GM18907 (cell line): ENCODE data around the gene PRMT3.
A peak's percentile ranks its signal among the peaks of the same experiment; 100 is the strongest.
"Not testable (repeated sequence)": the region's sequence is repeated elsewhere in the genome, so short reads cannot be mapped to it uniquely, and the experiment has no call there.

Source experiments
- ATAC-seq: cut with Tn5 transposase; IDR thresholded peaks from one replicate; pipeline ENCODE4 v1.9.1; 2021; ENCODE audit warnings: mild to moderate bottlenecking, moderate library complexity; ENCODE audit not compliant: unreplicated experiment

PRMT3 gene

DNA sequence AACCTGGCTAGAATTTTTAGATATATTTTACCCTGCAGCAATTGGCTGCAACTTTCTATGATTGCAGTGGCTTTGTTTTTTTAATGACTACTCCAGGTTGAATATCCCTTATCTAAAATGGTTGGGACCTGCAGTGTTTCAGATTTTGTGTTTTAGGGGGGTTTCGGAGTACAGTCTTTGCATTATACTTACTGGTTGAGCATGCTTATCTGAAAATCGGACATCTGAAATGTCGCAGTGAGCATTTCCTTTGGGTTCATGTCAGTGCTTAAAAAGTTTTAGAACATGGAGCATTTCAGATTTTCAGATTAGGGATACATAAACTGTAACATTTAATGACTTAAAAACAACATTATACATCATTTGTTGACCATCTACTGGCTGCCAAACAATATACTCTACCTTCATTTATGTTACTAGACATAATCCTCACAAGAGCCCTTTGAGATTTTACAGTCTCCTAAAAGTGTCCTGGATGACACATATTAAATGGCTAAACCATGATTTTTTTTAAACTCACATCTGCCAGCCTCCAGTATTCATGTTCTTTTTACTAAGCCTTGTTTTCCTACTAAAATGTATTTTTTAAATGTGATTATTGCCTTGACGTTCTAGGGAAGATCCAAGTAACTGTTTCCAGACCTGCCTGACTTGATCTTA, 66.3 kb downstream of the PRMT3 start:
- ATAC-seq, result no peak

DNA sequence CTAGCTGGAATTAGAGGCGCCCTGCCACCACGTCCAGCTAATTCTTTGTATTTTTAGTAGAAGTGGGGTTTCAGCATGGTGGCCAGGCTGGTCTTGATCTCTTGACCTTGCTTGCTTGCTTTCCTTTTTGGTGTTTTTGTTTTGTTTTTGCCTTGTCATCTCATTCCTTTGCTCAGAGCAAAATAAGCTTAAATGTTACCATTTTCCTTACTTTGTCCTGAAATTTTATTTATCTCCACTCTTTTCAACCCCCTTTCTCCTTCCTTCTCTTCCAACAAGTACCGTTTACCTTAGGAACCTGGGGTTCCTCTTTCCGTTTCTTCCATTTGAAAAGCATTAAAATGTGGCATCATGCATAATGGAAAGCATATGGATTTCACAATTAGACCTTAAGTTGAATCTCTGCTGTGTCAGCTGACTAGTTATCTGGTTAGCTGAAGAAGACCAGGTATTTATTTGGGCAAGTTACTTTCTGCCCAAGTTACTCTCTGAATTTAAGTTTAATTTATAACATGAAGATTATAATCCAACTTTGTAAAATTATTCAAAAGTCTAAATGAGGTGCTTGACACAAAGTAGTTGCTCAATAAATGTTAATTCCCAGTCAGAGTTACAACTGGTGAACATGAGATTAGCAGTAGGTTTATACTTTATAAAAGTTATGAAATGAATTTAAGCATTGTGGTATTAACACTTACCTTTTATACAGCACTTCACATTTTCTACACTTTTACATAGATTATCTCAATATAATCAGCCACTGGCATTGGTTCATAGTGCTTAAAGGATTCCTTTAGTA, 69.7 kb downstream of the PRMT3 start:
- ATAC-seq, result no peak

DNA sequence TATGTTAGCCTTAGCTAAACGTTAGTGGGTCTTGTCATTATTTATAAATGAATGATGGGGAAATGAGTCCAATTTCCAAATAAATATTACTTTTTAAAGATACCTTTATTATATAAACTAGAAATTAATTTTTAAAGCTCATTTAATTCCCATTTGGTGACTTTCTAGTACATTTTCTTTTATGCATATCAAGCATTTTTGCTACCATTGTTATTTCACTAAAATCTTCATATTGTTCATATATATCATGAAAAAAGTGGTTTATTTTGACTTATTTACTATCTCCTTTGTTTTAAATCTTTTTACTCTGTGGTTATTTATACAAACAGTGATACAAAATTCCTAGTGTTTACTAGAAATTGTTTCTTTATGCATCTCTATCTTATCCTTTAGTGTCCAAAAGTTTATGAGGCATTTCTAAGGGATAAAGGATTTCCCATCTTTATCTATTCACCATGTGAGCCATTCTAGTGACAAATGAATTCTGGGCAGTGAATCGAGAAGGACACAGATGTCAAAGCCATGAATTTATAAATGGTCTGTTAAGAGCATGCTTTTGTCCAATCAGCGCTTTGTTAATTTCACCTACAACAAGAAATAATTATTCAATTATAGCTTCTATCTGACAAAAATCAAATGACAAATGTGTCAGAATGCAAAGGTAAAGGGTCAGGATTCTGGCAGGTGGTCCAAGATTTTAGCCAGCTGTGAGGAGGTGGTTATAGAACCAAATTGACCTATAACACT, 70.6 kb downstream of the PRMT3 start:
- no peak for ATAC-seq

DNA sequence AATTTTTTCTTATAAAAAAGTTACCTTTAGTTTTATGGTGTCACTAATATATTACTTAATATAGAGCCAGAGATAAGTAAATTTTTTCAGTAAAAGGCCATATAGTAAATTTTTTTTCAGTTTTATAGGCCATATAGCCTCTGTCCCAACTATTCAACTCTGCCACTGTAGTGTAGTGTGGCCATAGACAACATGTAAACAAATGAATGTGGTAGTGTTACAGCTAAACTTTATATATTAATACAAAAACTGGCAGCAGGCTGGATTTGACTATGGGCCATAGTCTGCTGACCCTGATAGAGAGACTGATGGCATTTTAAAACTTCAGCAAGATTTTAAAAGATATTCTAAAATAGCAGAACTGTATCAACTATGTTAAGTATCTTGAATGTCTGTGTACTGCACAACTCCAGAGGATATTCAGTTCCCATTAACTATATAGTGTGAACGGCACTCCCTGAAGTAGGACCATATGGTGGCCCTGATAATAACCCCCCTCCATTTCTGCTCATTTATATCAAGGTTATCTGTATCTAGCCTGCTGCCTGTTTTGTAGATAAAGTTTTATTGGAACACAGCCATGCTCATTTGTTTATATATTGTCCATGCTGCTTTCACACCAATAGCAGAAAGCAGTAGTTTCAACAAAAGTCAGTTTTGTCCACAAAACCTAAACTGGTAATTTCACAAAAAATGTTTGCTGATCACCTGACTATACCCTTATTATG, 71.6 kb downstream of the PRMT3 start:
- ATAC-seq, result no peak

DNA sequence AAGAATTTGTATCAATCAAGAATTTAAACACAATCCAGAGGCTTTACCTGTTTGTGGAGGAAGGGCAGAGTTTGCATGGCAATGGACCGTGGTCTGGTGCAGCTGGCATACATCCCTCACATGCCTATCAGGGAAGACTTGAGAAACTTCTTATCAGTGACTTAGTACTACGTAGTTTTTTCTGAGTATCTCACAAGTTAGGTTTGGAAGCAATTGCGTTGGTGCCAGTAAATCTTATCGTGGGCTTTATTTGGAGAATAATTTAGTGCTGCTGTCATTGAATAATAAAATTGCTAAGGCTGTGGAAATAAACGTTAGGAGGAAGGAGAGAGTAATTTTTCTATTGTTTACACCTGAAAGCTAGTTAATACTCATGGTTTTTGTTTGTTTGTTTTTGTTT, 72.3 kb downstream of the PRMT3 start:
- no peak for ATAC-seq

DNA sequence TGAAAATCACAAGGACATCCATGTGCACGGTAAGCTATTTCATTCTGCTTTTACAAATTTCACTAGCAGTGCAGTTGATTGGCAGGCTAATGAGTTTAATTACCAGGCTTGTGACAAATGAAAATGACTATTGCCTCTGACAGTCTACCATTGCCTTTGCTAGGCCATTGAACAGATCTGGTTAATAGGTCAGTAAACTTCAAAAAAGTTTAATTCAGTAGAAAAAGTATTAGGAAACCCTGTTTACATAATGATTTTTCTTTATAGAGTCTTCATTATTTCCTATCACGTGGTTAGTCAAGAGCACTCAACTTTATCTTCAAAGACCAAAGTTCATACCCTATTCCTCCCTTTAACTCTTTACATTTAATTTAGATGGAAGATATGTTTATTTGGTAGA, 77.0 kb downstream of the PRMT3 start:
- no peak for ATAC-seq

DNA sequence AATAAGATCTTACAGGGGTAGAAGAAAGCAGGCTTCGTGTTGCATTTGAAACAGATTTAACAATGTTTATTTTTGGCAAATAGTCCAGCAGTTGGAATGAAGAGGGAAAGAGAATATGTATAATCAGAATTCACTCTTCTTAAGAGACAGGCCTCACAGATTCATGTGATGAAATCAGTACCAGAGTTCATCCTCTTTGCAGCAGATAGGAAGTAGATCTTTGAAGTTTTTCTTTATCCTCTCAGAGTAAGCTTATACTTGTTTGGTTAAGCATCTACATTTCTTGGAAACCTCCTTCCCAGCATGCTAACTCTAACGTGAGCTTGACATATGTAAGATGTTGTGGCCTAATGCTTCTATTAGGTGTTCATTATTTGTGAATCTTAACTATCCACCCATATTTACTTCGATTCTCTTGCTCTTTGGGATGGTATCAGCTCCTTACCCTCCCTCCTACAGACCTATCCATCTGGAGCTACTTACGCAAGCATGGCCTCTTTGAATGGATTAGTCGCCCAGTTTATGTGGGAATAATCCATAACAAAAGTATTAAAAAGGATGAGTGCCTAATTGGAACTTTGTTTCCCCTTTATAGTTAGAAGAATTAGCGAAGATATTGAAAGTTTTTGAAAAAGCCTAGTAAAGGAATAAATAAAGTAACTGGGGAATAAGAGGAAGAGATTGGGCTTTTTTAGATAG, 80.1 kb downstream of the PRMT3 start:
- ATAC-seq, result no peak

DNA sequence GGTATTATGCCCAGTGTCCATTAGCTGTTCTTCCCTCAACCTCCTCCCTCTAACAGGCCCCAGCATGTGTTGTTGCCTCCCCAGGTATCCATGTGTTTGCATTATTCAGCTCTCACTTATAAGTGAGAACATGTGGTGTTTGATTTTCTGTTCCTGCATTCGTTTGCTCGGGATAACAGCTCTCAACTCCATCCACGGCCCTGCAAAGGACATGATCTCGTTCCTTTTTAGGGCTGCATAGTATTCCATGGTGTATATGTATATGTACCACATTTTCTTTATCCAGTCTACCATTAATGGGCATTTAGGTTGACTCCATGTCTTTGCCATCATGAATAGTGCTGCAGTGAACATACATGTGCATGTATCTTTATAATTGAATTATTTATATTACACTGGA, 82.8 kb downstream of the PRMT3 start:
- no peak for ATAC-seq

DNA sequence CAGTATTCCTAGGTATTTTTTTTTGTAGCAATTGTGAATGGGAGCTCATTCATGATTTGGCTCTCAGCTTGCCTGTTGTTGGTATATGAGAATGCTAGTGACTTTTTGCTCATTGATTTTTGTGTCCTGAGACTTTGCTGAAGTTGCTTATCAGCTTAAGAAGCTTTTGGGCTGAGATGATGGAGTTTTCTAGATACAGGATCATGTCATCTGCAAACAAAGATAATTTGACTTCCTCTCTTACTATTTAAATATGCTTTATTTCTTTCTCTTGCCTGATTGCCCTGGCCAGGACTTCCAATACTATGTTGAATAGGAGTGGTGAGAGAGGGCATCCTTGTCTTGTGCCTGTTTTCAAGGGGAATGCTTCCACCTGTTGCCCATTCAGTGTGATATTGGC, 84.4 kb downstream of the PRMT3 start:
- ATAC-seq, result not testable (repeated sequence)

DNA sequence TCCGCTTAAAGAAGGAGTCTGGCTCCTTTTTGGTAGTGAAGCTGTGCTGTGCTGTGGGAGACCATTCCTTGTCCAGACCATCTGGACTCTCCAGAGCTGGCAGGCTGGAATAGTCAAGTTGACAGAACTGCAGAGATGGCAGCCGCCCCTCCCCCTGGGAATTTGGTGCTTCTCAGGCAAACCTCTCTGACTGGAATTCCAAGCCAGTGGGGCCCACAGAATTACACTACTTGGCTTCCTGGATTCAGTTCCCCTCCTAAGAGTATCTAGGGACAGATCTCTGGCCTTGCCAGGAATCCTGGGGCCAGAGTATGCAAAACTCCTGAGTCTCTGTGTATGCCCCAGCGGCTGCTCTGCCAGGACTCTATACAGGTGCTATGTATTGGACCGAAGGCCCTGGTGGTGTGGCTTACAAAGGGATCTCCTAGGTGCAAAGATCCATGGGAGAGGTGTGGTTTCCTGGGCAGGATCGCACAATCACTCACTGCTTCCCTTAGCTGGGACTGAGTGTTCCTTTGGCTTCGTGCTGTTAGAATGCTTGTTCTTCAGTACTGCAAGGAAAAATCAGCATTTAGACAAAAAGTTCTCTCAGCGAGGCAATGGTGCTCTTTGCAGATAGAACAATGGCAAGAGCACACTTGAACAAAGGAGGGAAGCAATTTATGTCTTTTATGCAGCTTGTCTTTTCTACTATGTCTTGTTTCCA, 86.8 kb downstream of the PRMT3 start:
- no peak for ATAC-seq

DNA sequence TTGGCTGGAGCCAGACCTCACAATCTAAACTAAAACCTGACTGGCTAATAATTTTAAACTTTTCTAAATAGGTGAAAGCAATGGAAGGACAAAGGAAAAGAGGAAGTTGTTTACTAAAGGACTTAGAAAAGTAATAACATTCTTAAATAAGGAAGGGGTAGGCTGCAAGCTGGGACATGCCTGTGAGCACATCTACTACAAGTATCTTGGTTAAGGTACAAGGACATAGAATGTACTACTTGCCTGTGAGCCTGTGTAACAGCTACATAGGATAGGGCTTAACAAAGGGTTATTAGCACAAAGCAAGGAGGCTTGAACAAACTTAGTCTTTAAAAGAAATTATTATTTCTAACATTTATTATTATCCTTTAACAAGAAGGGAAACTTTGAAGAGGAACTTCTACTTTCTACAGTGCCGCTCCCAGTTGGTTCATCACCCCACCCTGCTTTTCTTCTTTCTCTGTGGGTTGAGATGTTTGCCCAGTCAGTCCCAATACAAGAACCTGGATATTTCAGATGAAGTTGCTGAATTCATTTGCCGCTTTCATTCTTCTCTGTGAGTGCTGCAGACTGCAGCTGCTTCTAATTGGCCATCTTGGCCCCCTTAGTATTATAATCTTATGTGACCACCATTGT, 87.5 kb downstream of the PRMT3 start:
- ATAC-seq, result no peak

DNA sequence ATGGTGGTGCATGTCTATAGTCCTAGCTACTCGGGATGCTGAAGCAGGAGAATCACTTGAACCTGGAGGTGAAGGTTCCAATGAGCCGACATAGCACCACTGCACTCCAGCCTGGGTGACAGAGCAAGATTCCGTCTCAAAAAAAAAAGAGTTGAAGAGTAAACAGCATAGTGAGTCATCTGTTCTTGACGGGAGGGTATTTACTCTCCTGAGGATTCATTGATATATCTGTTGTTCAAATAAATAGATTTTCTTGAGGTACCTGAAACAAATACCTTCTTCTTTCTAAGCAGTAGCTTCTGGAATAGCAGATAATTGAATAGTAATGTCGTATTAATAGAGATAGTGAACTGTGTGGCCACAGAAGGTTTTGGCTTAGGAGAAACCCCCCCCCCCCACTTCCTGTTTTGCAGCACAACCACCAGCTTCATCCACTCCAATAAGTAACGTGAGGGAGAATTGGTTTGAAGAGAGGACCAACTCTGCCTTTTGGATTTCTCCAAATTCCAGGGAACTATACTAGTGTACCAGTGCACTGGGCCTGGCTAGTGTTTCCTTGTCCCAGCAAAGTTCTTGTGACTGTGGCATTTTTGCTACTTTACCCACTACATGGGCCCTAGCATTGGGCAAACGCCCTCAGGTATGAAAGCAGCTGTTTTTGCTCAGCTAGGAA, 90.0 kb downstream of the PRMT3 start:
- ATAC-seq, result no peak

DNA sequence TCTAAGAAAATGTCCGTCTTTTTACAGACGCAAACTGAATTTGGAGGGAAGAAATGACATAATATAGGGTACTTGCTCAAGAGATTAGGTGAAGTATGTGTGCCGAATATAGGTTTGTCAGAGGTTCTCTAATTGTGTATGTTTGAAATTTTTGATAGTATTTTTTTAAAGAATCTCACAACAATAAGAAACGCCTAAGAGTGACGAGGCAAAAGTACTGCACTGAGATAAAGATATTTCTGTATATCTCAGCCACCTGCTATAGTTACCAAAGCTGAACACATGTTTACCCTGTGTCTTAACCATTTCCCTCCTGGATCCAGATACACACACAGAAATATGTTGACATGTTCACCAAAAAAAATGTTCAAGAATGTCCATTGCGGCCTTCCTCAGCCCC, 92.0 kb downstream of the PRMT3 start:
- ATAC-seq, result no peak

DNA sequence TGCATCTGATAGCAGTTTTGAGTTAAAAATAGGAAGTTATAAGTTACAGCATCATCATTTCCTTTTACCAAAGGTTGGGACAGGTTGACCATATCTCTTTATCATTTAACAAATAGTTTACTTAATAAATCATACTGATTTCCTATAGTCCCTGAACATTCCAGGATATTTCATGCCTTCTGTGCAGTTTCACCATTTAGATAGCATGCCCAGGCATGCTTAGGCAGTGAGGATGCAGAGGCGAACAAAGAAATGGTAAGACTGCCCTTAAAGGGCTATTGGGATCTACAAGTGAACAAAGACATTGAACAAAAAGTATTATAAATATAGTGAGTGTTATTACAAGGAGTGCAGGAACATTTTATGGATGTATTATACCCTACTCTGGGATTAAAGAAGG, 96.4 kb downstream of the PRMT3 start:
- no peak for ATAC-seq

DNA sequence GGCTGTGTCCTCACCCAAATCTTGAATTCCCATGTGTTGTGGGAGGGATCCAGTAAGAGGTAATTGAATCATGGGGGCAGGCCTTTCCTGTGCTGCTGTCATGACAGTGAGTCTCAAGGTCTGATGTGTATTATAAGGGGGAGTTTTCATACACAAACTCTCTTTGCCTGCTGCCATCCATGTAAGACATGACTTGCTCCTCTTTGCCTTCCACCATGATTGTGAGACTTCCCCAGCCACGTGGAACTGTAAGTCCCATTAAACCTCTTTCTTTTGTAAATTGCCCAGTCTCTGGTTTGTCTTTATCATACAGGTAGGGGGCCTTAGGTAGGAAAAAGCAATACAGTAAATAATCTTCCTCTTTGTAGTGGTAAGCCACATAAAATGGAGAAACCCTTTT, 96.9 kb downstream of the PRMT3 start:
- ATAC-seq, result not testable (repeated sequence)

DNA sequence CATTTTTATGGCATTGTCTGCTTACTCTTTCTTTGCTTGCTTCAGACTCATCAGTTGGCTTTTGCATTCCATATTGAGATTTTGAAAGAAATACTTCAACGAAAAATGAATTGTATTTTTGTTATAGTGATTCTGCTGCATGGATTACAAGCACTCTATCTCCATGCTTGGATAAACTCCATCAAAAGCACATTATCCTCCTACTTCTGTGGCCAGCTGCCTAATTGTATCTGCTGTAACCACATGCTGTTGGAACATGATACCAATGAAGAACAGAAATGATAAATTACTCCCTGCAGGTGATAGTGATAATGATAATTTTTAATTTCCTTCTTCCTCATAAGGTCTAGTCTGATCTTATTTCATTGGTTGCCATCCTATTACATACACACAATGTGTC, 100.8 kb downstream of the PRMT3 start:
- ATAC-seq, result no peak

DNA sequence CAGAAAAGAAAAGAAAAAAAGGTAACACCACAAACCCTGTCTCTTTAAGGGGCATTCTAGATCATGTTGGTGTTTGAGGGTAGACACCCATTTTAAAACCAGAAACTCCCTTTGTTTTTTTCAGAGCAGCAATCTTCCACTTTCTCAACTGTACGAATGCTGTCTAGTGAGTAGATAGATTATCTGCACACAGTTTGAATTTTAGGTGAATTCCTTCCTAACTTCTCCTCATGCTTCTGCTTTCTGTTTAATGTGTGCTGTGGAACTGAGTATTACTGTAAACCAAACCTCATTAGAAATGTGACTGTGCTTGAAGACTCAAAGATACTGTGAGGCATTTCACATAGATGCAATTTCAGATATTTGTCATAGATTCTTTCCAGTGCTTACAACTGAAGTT, 102.4 kb downstream of the PRMT3 start:
- ATAC-seq, result peak; percentile 85

DNA sequence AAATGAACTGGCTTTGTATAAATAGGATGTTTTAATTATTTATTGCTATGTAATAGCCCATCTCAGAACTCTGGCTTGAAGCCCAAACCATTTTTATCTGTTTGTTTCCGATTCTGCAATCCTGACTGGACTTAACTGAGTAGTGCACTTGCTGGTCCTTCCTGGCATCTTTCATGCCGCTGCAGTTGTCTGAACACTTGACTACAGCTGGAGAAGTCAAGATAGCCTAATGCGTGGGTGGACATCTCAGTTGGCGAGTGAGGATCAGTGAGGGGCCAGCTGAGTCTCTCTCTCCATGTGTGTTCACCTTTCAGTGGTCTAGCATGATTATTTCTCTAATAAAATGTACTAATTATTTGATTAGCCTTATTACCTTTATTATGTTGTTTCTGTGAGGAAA, 105.8 kb downstream of the PRMT3 start:
- no peak for ATAC-seq
